Ovary (tissue), 3 donors: Measurements from ENCODE around the gene WAS.

ENCODE experiments used
- POLR2A ChIP-seq: fragments of 450-650 bp; IDR thresholded peaks from one replicate; pipeline ENCODE4 v1.6.1; 2017; ENCODE audit warnings: antibody characterized with exemption, mild to moderate bottlenecking, moderate library complexity
- TF ChIP-seq, protein P1 (sequence below), 3 donors: fragments of 450-650 bp in 2 of 3; fragments of 200-600 bp in 1 of 3; IDR thresholded peaks; one replicate each; pipeline versions ENCODE4 v1.5.1 to v1.8.0; 2016 to 2022; ENCODE audit warnings: antibody characterized with exemption in 3 of 3, mild to moderate bottlenecking in 1 of 3
- donor health status: DM: no; HTN: no; CAD: no.

DNA sequence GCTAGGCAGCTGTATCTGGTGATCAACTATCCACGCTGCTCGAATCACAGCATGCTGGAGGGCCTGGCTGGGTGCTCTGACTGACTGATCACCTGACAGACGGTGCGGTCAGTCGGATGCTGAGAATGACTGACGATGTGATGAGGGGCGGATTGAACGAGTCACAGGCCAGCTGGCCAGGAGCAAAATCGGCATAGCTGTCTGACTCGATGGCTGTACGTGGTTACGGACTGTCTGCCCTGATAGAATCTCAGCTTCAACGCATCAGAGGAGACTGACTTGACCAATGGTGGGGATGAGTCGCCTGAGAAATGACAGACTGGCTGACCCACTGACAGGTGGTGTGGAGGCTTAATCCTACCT, 11.9 kb downstream of the WAS start:
- TF ChIP-seq, protein P1, sequence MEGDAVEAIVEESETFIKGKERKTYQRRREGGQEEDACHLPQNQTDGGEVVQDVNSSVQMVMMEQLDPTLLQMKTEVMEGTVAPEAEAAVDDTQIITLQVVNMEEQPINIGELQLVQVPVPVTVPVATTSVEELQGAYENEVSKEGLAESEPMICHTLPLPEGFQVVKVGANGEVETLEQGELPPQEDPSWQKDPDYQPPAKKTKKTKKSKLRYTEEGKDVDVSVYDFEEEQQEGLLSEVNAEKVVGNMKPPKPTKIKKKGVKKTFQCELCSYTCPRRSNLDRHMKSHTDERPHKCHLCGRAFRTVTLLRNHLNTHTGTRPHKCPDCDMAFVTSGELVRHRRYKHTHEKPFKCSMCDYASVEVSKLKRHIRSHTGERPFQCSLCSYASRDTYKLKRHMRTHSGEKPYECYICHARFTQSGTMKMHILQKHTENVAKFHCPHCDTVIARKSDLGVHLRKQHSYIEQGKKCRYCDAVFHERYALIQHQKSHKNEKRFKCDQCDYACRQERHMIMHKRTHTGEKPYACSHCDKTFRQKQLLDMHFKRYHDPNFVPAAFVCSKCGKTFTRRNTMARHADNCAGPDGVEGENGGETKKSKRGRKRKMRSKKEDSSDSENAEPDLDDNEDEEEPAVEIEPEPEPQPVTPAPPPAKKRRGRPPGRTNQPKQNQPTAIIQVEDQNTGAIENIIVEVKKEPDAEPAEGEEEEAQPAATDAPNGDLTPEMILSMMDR (IDR thresholded peaks at IDR 0.05) = no peak
- TF ChIP-seq POLR2A = no peak
